Body of pancreas (tissue), 4 donors: ENCODE results near the gene OTOP1. TPM values are rescaled to one million over a fixed set of nuclear protein-coding genes. Genes with fewer than 3 reads are reported as not detected.
"Not testable (repeated sequence)": the region's sequence is repeated elsewhere in the genome, so short reads cannot be mapped to it uniquely, and the experiment has no call there.

ENCODE experiments used
- ATAC-seq: fragments of 150-250 bp; one replicate; pipeline ENCODE4 v1.9.1; 2016
- DNase-seq, 4 donors: peaks; one replicate each; pipeline ENCODE4 v3.0.0-alpha.2; 2019
- H3K27ac ChIP-seq, 4 donors: fragments of 200-600 bp; sonication (generic); 1 replicate in 3 of 4; 2 replicates in 1 of 4; pipeline versions ENCODE4 v1.5.1 to v1.6.1; 2016 to 2019; ENCODE audit warnings: mild to moderate bottlenecking in 1 of 4, mixed read lengths in 1 of 4, moderate library complexity in 1 of 4
- H3K27me3 ChIP-seq, 2 donors: fragments of 200-600 bp; sonication (generic); one replicate each; pipeline ENCODE4 v1.6.0; 2016; ENCODE audit warnings: mild to moderate bottlenecking in 1 of 2
- H3K36me3 ChIP-seq, 2 donors: fragments of 200-600 bp; sonication (generic); replicated peaks in 1 of 2; 2 replicates each; pipeline ENCODE4 v1.5.1; 2016; ENCODE audit warnings: low read depth in 2 of 2; ENCODE audit not compliant: insufficient read depth in 1 of 2
- H3K4me1 ChIP-seq: fragments of 200-600 bp; sonication (generic); one replicate; pipeline ENCODE4 v1.6.0; 2016
- H3K4me3 ChIP-seq, 2 donors: fragments of 200-600 bp; sonication (generic); 1 replicate in 1 of 2; 2 replicates in 1 of 2; pipeline ENCODE4 v1.5.1; 2016 to 2019
- H3K9me3 ChIP-seq, 3 donors: fragments of 200-600 bp; sonication (generic); 1 replicate in 2 of 3; 2 replicates in 1 of 3; pipeline ENCODE4 v1.5.1; 2016
- POLR2A ChIP-seq, 3 donors: fragments of 450-650 bp; IDR thresholded peaks; one replicate each; pipeline ENCODE4 v1.6.1; 2016; ENCODE audit warnings: antibody characterized with exemption in 3 of 3, mild to moderate bottlenecking in 2 of 3
- WGBS, 2 donors: methylation state at CpG; one replicate each; pipeline ENCODE4 v1.1.5; 2017; 5-methylcytosine and 5-hydroxymethylcytosine counted together
- intact Hi-C: fragments of 100-400 bp; cut with DNase I; formaldehyde crosslinking; loops from one replicate; pipeline ENCODE4 v1.15.1; 2023
- total RNA-seq, 2 donors: library from RNA; depleted of rRNA; stranded (reverse); fragments of >200 nt; gene quantifications; one replicate each; pipeline ENCODE4 v1.1.0, GENCODE V29; 2016
- TF ChIP-seq, protein P1 (sequence below), 7 experiments: fragments of 450-650 bp in 4 of 7; fragments of 200-600 bp in 3 of 7; sonication (generic) in 3 of 7; IDR thresholded peaks; one replicate each; pipeline ENCODE4 v1.5.1; 2016 to 2019; ENCODE audit warnings: antibody characterized with exemption in 7 of 7

OTOP1 gene
- total RNA-seq, 2 donors from 2014 or later: not detected

GRCh38 chr4:4185528-4185927, 41.2 kb downstream of the OTOP1 start:
- Histone ChIP-seq H3K27me3 (no peaks in the 10 kb centered on the region), H3K27ac (no peak overlapping the region), H3K36me3 (no peaks in the 10 kb centered on the region), H3K4me1 (no peaks in the 10 kb centered on the region), H3K9me3 (no peaks in the 10 kb centered on the region), H3K4me3 (no peak overlapping the region)
- no peak for ATAC-seq
- TF ChIP-seq, protein P1, sequence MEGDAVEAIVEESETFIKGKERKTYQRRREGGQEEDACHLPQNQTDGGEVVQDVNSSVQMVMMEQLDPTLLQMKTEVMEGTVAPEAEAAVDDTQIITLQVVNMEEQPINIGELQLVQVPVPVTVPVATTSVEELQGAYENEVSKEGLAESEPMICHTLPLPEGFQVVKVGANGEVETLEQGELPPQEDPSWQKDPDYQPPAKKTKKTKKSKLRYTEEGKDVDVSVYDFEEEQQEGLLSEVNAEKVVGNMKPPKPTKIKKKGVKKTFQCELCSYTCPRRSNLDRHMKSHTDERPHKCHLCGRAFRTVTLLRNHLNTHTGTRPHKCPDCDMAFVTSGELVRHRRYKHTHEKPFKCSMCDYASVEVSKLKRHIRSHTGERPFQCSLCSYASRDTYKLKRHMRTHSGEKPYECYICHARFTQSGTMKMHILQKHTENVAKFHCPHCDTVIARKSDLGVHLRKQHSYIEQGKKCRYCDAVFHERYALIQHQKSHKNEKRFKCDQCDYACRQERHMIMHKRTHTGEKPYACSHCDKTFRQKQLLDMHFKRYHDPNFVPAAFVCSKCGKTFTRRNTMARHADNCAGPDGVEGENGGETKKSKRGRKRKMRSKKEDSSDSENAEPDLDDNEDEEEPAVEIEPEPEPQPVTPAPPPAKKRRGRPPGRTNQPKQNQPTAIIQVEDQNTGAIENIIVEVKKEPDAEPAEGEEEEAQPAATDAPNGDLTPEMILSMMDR (IDR thresholded peaks at IDR 0.05): no peak
- TF ChIP-seq POLR2A (IDR thresholded peaks at IDR 0.05): no peak
- intact Hi-C loops: no loop called here
- no peak for DNase-seq
- 66% methylated on average over 3 of the region's 3 CpGs for WGBS, 2 donors

DNA sequence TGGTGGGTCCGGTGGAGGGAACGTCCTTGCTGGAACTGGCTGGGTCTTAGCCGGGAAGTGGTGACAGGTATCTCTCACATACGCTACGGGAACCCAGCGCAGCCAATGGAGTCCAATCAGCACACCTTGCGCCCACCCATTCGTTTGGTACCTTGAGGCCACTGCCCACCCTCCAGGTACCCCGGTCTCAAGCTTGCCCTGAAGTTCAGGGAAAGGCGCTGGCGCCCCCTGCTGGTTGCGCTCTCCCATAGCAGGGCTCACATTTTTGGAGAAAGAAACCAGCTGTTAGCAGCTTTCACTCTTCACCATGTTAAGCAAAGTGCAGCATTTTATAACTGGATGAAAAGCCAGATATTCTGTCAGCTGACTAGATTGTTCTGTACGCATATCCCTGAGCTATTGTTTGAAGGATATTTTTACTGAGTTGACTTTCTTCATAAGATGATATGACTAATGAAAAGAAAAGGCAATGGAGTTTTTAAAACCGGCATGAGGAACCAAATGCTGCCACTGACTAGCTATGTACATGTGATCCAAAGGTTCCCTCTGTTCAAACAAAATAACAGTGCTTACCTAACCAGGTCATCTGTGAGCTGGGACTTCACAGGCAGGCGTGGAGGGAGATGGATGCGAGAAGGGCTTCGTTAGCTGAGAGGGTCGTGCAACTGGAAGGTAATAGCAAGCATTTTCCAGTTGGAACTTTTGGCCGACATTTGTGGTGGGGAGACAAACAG, 43.7 kb downstream of the OTOP1 start:
- Histone ChIP-seq H3K36me3 (no peaks in the 10 kb centered on the region), H3K27me3 (no peaks in the 10 kb centered on the region), H3K9me3 (no peaks in the 10 kb centered on the region), H3K4me1 (no peaks in the 10 kb centered on the region), H3K27ac (no peak overlapping the region), H3K4me3 (no peak overlapping the region)
- ATAC-seq (no peak), DNase-seq (peak in 3 of 4 donors; percentile 6 to 35 (median 28))
- intact Hi-C loops: no loop called here
- TF ChIP-seq, protein P1 (IDR thresholded peaks at IDR 0.05): peak; percentile 30 to 63 (median 52)
- no peak for TF ChIP-seq POLR2A (IDR thresholded peaks at IDR 0.05)
- WGBS, 2 donors: 30 to 45% methylated on average over 8 to 19 of the region's 19 CpGs

DNA sequence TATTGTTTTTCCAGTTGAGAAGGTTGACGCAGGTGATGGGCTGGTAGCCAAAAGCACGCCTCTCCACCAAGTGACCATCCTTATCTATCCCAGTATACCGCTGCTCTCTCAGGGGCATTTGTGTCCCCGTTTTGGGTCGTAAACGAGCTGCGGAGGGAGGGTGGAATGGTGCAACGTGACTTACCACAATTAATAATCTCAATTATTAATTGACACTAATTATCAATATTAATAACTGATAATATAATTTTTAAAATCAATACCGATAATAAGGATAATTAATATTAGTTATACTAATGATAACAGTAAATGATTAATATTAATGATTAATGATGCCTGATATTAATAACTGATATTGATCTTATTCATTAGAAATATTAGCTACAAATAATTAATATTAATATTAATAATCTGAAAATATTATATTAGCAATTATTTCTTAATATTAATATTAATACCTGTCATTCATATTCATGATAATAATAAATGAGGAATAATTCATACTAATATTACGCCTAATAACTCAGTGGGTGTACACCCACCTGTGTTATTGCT, 56.1 kb downstream of the OTOP1 start:
- 63 to 65% methylated on average over 10 of the region's 10 CpGs for WGBS, 2 donors
- H3K4me3 ChIP-seq: no peak overlapping the region
- no peaks in the 10 kb centered on the region for H3K9me3 ChIP-seq
- no peaks in the 10 kb centered on the region for H3K36me3 ChIP-seq
- DNase-seq (no peak), ATAC-seq (no peak)
- peaks cover 14% of the 10 kb centered on the region for H3K4me1 ChIP-seq
- TF ChIP-seq, protein P1 (IDR thresholded peaks at IDR 0.05): no peak
- TF ChIP-seq POLR2A (IDR thresholded peaks at IDR 0.05): no peak
- H3K27me3 ChIP-seq: no peaks in the 10 kb centered on the region
- no peak overlapping the region for H3K27ac ChIP-seq
- intact Hi-C loops: no loop called here

DNA sequence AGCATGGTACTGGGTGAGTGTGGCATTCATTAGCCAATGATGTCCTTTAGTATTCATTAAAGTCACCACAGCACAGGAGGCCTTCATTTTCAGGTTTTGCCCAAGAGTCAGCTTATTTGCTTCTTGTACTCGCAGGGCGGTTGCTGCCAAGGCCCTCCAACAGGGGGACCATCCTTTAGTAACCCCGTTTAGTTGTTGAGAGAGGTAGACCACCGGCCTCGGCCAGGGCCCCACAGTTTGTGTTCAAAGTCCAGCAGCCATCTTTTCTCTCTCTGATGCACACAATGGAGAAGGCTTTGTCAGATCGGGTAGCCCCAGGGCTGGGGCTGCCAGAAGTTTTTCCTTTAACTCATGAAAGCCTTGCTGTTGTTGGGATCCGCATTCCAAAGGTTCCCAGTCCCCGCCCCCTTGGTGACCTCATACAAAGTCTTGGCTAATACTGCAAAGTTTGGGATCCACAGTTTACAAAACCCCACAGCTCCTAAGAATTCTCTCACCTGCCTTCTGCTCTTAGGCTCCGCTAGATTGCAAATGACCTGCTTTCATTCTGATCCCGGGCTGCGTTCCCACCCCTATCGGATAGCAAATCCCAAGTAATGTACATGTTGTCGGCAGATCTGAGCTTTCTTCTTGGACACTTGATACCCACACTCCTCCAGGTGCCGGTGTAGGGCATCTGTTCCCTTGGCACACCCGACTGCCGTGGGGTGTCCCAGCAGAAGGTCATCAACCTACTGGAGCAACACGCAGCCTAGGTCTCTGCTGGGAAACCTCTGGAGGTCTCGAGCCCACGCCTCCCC, 58.5 kb downstream of the OTOP1 start:
- intact Hi-C loops, H3K27ac ChIP-seq, H3K27me3 ChIP-seq, H3K36me3 ChIP-seq, H3K4me3 ChIP-seq, ATAC-seq, H3K9me3 ChIP-seq: not testable (repeated sequence)
- 71 to 87% methylated on average over 15 to 19 of the region's 19 CpGs for WGBS, 2 donors
- peaks cover 14% of the 10 kb centered on the region for H3K4me1 ChIP-seq
- peak in 1 of 4 donors; percentile 13 for DNase-seq

GRCh38 chr4:4166986-4167385, 59.7 kb downstream of the OTOP1 start:
- H3K9me3 ChIP-seq, H3K27me3 ChIP-seq, ATAC-seq, H3K27ac ChIP-seq, intact Hi-C loops, H3K4me3 ChIP-seq, H3K36me3 ChIP-seq: not testable (repeated sequence)
- peaks cover 14% of the 10 kb centered on the region for H3K4me1 ChIP-seq
- peak; percentile 47 to 61 (median 56) for DNase-seq
- 12 to 32% methylated on average over 13 of the region's 13 CpGs for WGBS, 2 donors

DNA sequence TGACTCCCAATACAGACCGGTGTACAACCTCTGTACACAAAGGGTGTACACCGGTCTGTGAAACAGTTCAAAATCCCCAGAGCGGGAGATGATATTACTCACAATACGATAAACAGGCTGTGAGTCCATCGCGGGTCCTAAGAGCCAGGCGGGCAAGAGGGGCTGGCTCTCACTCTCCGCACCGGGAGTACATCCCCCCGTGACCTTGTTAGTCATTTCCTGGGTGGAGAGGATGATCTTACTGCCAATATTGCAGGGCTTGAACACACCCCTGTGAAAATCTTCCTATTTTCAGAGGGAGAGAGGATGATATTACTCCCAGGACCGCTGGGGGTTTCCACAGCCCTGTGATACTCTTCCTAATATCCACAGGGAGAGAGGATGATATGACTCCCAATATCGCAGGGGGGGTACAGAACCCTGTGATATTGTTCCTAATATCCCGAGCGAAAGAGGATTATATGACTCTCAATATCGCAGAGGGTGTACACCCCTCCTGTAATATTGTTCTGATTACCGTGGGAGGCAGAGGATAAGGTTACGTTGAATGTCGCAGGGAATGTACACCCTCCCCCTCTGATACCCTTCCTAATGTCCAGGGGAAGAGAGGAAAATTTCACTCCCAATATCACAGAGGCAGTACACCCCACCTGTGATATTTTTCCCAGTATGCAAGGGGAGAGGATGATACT, 60.9 kb downstream of the OTOP1 start:
- H3K36me3 ChIP-seq, H3K27me3 ChIP-seq, DNase-seq, H3K4me3 ChIP-seq, H3K27ac ChIP-seq, H3K9me3 ChIP-seq, intact Hi-C loops, ATAC-seq: not testable (repeated sequence)
- 65 to 82% methylated on average over 12 to 18 of the region's 18 CpGs for WGBS, 2 donors
- H3K4me1 ChIP-seq: peaks cover 14% of the 10 kb centered on the region

DNA sequence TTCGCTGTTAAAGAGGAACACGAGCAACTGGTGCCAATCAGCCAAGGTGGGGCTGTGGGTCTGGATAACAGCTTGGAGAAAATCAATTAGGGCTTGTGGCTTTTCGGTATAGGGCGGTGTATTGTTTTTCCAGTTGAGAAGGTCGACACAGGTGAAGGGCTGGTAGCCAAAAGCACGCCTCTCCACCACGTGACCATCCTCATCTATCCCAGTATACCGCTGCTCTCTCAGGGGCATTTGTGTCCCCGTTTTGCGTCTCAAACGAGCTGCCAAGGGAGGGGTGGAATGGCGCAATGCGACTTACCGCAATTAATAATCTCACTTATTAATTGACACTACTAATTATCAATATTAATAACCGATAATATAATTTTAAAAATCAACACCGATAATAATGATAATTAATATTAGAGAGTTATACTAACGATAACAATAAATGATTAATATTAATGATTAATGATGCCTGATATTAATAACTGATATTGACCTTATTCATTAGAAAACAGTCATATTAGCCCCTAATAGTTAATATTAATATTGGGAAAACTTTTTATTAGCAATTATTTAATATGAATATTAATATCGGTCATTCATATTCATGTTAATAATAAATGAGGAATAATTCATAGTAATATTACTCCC, 62.1 kb downstream of the OTOP1 start:
- ATAC-seq, intact Hi-C loops, DNase-seq, H3K27ac ChIP-seq, H3K9me3 ChIP-seq, H3K36me3 ChIP-seq, H3K27me3 ChIP-seq, H3K4me3 ChIP-seq: not testable (repeated sequence)
- WGBS, 2 donors: 69 to 71% methylated on average over 18 of the region's 18 CpGs
- peaks cover 14% of the 10 kb centered on the region for H3K4me1 ChIP-seq

DNA sequence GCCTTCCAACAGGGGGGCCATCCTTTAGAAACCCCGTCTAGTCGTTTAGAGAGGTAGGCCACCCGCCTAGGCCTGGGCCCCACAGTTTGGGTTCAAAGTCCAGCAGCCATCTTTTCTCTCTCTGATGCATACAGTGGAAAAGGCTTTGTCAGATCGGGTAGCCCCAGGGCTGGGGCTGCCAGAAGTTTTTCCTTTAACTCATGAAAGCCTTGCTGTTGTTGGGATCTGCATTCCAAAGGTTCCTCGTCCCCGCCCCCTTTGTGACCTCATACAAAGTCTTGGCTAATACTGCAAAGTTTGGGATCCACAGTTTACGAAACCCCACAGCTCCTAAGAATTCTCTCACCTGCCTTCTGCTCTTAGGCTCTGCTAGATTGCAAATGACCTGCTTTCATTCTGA, 64.5 kb downstream of the OTOP1 start:
- intact Hi-C loops, H3K4me3 ChIP-seq, ATAC-seq, DNase-seq, H3K27me3 ChIP-seq, H3K9me3 ChIP-seq, H3K27ac ChIP-seq, H3K4me1 ChIP-seq, H3K36me3 ChIP-seq: not testable (repeated sequence)
- WGBS, 2 donors: 32 to 40% methylated on average over 7 of the region's 7 CpGs
